Esophagus muscularis mucosa (tissue), 4 donors: ENCODE measurements around the gene LCMT2. TPM values are rescaled to one million over a fixed set of nuclear protein-coding genes. Genes with fewer than 3 reads are reported as not detected.

Experiments
- DNase-seq: peaks from one replicate; pipeline ENCODE4 v3.0.0-alpha.2; 2017; ENCODE audit errors: extremely low spot score
- H3K27ac ChIP-seq, 4 donors: fragments of 200-600 bp; sonication (generic); replicated peaks in 1 of 4; 1 replicate in 3 of 4; 2 replicates in 1 of 4; pipeline ENCODE4 v1.5.1; 2016 to 2019; ENCODE audit warnings: mild to moderate bottlenecking in 1 of 4
- H3K27me3 ChIP-seq, 4 donors: fragments of 200-600 bp; sonication (generic); one replicate each; pipeline versions ENCODE4 v1.5.1 to v1.6.0; 2016 to 2019
- H3K36me3 ChIP-seq, 4 donors: fragments of 200-600 bp; sonication (generic); one replicate each; pipeline ENCODE4 v1.5.1; 2016 to 2019
- H3K4me1 ChIP-seq, 4 donors: fragments of 200-600 bp; sonication (generic); one replicate each; pipeline ENCODE4 v1.5.1; 2016 to 2019
- H3K4me3 ChIP-seq, 4 donors: fragments of 200-600 bp; sonication (generic); 1 replicate in 2 of 4; 2 replicates in 2 of 4; pipeline ENCODE4 v1.5.1; 2016 to 2019; ENCODE audit warnings: mild to moderate bottlenecking in 4 of 4, moderate library complexity in 1 of 4
- H3K9me3 ChIP-seq, 4 donors: fragments of 200-600 bp; sonication (generic); 1 replicate in 3 of 4; 2 replicates in 1 of 4; pipeline ENCODE4 v1.5.1; 2016 to 2019
- EP300 ChIP-seq: sonication (generic); formaldehyde crosslinking; IDR thresholded peaks from one replicate; pipeline ENCODE4 v1.6.1; 2017; ENCODE audit warnings: antibody characterized with exemption
- POLR2A ChIP-seq: fragments of 450-650 bp; IDR thresholded peaks from one replicate; pipeline ENCODE4 v1.6.1; 2017; ENCODE audit warnings: antibody characterized with exemption, moderate library complexity, mild to moderate bottlenecking, low read depth
- POLR2AphosphoS5 ChIP-seq, 2 donors: sonication (generic); formaldehyde crosslinking; IDR thresholded peaks; one replicate each; pipeline ENCODE4 v1.6.1; 2017; ENCODE audit warnings: antibody characterized with exemption in 2 of 2
- WGBS: methylation state at CpG from one replicate; pipeline ENCODE4 v1.1.5; 2018; 5-methylcytosine and 5-hydroxymethylcytosine counted together
- intact Hi-C: fragments of 100-400 bp; cut with DNase I; formaldehyde crosslinking; loops from one replicate; pipeline ENCODE4 v1.15.1; 2023
- total RNA-seq, 4 donors: library from RNA; depleted of rRNA; stranded (reverse); fragments of >200 nt; gene quantifications; one replicate each; pipeline versions ENCODE4 v1.1.0 to v1.2.1, GENCODE V29; 2016
- TF ChIP-seq, protein P1 (sequence below), 3 experiments: fragments of 200-600 bp in 2 of 3; fragments of 450-650 bp in 1 of 3; sonication (generic) in 2 of 3; IDR thresholded peaks; one replicate each; pipeline ENCODE4 v1.5.1; 2017 to 2019; ENCODE audit warnings: antibody characterized with exemption in 3 of 3, mild to moderate bottlenecking in 2 of 3, moderate library complexity in 1 of 3

Gene LCMT2
- total RNA-seq, 4 donors from 2014 or later = 5.4 to 9.3 (median 7.1) TPM

DNA sequence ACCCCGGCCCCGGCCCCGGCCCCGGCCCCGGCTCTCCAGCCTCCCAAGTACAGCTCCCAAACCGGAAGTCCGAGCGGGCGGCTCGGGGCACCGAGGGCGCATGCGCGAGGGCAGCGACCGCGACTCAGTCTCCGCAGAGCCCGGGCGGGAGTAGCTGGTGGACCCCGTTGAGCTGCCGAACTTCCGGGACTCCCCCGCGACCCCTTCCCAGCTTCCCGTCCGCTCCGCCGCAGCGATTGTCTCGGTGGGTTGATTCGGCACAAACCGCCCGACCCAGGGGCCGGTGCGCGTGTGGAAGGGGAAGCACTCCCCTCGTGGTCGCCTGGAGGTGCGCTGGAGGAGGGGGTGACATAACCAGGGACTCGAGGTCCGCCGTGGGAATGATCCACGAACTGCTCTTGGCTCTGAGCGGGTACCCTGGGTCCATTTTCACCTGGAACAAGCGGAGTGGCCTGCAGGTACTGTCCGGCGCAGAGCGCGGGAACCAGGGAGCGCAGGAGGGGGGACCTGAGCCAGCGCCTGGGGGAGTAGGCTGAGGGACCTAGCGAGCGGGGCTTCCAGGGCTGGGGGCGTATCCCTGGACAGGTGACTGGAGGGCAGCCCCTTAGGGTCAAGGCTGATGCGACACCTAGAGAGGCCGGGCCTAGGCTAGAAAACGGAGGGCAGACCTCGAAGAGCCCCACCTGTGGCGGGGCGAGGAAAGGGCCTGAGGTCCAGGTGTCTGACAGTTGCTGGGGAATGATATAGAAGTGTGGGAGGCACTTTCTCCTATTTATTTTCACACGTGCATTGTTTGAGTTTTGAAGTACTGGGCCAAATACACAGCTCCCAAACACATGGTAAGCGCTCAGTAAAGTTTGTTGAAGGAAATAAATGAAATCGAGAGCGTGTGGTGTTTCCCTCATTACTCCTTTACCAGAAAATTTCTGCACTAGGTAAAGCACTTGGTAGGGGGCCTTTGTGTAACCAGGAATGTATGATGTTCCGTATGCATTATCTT is 40.9 kb upstream of the LCMT2 start, which contains the start of the genes TUBGCP4 and ZSCAN29:
Gene TUBGCP4 (plus strand): TSS at position 127 of the 1,000 bp plus-strand sequence. CDS start 254 bp downstream, at position 381.
Gene ZSCAN29 (minus strand): TSS at position 69 of the 1,000 bp plus-strand sequence. CDS start 1,130 bp downstream, outside the sequence.
- Histone ChIP-seq H3K9me3 (no peaks in the 10 kb centered on the region), H3K4me1 (peaks cover 26 to 34% (median 33%) of the 10 kb centered on the region in 4 donors), H3K4me3 (peak within 1 kb of the TSS; percentile 66 to 97 (median 80)), H3K27me3 (no peaks in the 10 kb centered on the region), H3K27ac (peak within 1 kb of the TSS; percentile 75 to 84 (median 79)), H3K36me3 (peaks cover 1 to 20% (median 12%) of the 10 kb centered on the region in 4 donors)
- TF ChIP-seq EP300 (no peak), POLR2AphosphoS5 (IDR thresholded peaks at IDR 0.05) (peak; percentile 58 to 68)
- TF ChIP-seq, protein P1, sequence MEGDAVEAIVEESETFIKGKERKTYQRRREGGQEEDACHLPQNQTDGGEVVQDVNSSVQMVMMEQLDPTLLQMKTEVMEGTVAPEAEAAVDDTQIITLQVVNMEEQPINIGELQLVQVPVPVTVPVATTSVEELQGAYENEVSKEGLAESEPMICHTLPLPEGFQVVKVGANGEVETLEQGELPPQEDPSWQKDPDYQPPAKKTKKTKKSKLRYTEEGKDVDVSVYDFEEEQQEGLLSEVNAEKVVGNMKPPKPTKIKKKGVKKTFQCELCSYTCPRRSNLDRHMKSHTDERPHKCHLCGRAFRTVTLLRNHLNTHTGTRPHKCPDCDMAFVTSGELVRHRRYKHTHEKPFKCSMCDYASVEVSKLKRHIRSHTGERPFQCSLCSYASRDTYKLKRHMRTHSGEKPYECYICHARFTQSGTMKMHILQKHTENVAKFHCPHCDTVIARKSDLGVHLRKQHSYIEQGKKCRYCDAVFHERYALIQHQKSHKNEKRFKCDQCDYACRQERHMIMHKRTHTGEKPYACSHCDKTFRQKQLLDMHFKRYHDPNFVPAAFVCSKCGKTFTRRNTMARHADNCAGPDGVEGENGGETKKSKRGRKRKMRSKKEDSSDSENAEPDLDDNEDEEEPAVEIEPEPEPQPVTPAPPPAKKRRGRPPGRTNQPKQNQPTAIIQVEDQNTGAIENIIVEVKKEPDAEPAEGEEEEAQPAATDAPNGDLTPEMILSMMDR (IDR thresholded peaks at IDR 0.05) = peak in 2 of 3 experiments; percentile 9 to 38
- peak; percentile 94 for DNase-seq
- WGBS = 9% methylated on average over 18 of the region's 66 CpGs
- intact Hi-C loops = loop anchor here (5.0 kb wide), 1 partner anchor 39 kb away; the partner anchor contains the start of gene LCMT2

DNA sequence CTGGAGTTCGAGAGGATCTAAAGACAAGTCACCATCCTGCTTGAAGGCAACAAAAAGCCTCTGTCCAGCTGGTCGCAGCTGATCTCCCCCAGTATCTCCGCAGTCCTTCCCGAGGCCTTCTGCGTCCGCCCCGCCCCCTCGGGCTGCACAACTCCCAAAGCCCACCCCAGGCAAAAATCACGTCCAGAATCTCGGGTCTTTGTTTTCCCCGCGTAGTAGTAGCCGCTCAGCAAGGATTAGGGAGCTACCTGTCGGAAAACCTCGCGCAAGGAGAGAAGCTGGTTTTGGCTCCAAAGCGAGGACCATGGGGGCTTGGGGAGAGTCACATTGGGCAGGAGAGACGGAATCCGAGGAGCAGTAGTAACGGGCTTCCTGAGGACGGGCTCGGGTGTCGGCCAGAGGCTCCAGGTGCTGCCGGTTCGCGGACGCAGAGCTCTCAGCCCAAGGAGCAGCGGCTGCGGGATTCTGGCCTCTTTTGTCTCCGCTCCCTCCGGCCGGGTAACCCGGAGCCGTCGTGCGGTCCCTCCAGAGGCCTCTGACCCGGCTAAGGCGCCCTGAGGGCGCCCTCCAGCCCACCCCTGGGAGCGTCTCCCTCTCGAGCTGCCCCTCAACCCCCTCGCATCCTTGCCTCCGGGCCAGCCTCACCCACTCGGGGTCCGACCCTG is 40.1 kb upstream of the LCMT2 start:
- under 1% methylated on average over 28 of the region's 45 CpGs for WGBS
- TF ChIP-seq, protein P1 (IDR thresholded peaks at IDR 0.05) = no peak
- TF ChIP-seq POLR2AphosphoS5 (IDR thresholded peaks at IDR 0.05) = no peak
- TF ChIP-seq POLR2A = no peak
- no peak for TF ChIP-seq EP300
- peaks cover 26 to 34% (median 33%) of the 10 kb centered on the region in 4 donors for H3K4me1 ChIP-seq
- no peaks in the 10 kb centered on the region for H3K9me3 ChIP-seq
- intact Hi-C loops = loop anchor here (5.0 kb wide), 1 partner anchor 38 kb away; the partner anchor contains the start of gene LCMT2
- H3K27ac ChIP-seq = peak overlapping the region; percentile 75 to 84 (median 79)
- no peaks in the 10 kb centered on the region for H3K27me3 ChIP-seq
- H3K36me3 ChIP-seq = peaks cover 7 to 27% (median 19%) of the 10 kb centered on the region in 4 donors
- peak overlapping the region; percentile 66 to 97 (median 80) for H3K4me3 ChIP-seq
- DNase-seq = no peak

DNA sequence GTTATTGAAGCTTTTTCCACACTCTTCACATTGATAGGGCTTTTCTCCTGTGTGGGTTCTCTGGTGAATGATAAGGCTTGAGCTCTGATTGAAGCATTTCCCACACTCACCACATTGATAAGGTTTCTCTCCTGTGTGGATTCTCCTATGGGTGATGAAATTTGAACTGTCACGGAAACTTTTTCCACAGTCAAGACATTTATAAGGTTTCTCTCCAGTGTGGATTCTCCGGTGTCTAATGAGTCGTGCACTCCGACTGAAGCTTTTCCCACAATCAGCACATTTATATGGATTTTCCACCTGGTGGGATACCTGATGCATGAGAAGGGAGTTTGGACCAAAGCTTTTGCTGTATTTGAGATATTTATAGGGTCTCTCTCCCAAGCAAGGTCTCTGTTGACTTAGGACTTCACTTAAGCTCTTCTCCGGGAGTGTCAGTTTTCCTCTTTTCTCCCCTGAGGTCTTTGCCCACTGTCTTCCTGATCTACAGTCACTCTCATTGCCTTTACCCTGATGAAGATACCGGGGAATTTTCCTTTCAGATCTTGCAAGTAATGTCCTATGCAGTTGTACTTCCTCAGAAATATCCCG is 31.0 kb upstream of the LCMT2 start:
- H3K4me3 ChIP-seq = no peak overlapping the region
- no peak overlapping the region for H3K27ac ChIP-seq
- over 99% methylated on average over 7 of the region's 7 CpGs for WGBS
- no peaks in the 10 kb centered on the region for H3K4me1 ChIP-seq
- peaks cover 42 to 87% (median 72%) of the 10 kb centered on the region in 4 donors for H3K36me3 ChIP-seq
- DNase-seq = no peak
- TF ChIP-seq, protein P1 (IDR thresholded peaks at IDR 0.05) = no peak
- TF ChIP-seq POLR2A (no peak), POLR2AphosphoS5 (IDR thresholded peaks at IDR 0.05) (no peak), EP300 (no peak)
- peaks cover 12 to 61% (median 46%) of the 10 kb centered on the region in 4 donors for H3K9me3 ChIP-seq
- H3K27me3 ChIP-seq = no peaks in the 10 kb centered on the region
- intact Hi-C loops = no loop called here

DNA sequence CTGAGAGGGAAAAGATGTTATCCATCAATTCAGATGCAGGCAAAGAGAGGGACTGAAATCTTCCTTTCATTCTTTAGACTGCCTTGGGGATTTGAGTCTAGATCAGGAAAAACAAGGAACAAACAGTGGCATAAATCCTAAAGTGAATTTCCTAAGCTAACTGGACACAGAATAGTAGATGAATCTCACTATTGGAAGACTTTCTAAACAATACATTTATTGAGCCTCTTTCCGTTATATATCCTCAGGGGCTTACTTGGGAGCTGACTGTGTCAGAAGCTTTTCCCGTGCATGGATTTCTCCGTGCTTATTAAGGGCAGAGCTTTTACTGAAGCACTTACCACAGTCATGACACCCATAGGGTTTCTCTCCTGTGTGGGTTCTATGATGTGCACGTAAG is 30.4 kb upstream of the LCMT2 start:
- H3K36me3 ChIP-seq = peaks cover 37 to 81% (median 66%) of the 10 kb centered on the region in 4 donors
- no peak overlapping the region for H3K27ac ChIP-seq
- DNase-seq = no peak
- WGBS = 99% methylated on average over 4 of the region's 4 CpGs
- H3K4me1 ChIP-seq = no peaks in the 10 kb centered on the region
- H3K9me3 ChIP-seq = peaks cover 12 to 61% (median 46%) of the 10 kb centered on the region in 4 donors
- intact Hi-C loops = no loop called here
- H3K27me3 ChIP-seq = no peaks in the 10 kb centered on the region
- no peak overlapping the region for H3K4me3 ChIP-seq
- TF ChIP-seq POLR2A = no peak
- TF ChIP-seq, protein P1 (IDR thresholded peaks at IDR 0.05) = no peak
- no peak for TF ChIP-seq POLR2AphosphoS5 (IDR thresholded peaks at IDR 0.05)
- no peak for TF ChIP-seq EP300
